ENCODE measurements around the gene CENPB.
"Not testable (repeated sequence)": the region's sequence is repeated elsewhere in the genome, so short reads cannot be mapped to it uniquely, and the experiment has no call there.

The CENPB gene

GRCh38 chr20:3794701-3795420 is 8.3 kb upstream of the CENPB start:
- in situ Hi-C loops (cut with MboI; ENCODE audit: low sequenced_read_pairs, unreplicated experiment), result no loop called here
- DNase-seq (ENCODE audit: low spot score), result no peak
- TF ChIP-seq CTCF (IDR thresholded peaks at IDR 0.05; ENCODE audit: borderline replicate concordance, control extremely low read depth, extremely low read depth, insufficient read depth, missing control alignments), result no peak

DNA sequence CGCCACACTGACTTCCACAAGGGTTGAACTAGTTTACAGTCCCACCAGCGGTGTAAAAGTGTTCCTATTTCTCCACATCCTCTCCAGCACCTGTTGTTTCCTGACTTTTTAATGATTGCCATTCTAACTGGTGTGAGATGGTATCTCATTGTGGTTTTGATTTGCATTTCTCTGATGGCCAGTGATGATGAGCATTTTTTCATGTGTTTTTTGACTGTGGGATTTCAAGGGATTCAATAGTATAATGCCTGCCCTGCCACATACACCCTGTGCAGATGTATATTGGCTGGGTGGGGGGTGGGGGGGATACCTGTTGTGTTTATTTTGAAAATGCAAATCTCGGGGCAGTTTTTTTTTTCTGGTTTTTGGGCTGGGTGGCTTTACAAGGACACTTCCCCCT is 7.6 kb upstream of the CENPB start:
- in situ Hi-C loops (cut with MboI; ENCODE audit: low sequenced_read_pairs, unreplicated experiment); DNase-seq (ENCODE audit: low spot score): not testable (repeated sequence)

- in situ Hi-C loops (cut with MboI; ENCODE audit: low sequenced_read_pairs, unreplicated experiment); DNase-seq (ENCODE audit: low spot score): not testable (repeated sequence)
These were observed 2.7 kb upstream of the CENPB start for GRCh38 chr20:3789201-3789600.

- DNase-seq (ENCODE audit: low spot score), result no peak
- no peak for TF ChIP-seq CTCF (IDR thresholded peaks at IDR 0.05; ENCODE audit: borderline replicate concordance, control extremely low read depth, extremely low read depth, insufficient read depth, missing control alignments)
These were observed 2.2 kb upstream of the CENPB start for GRCh38 chr20:3788685-3789155.

DNA sequence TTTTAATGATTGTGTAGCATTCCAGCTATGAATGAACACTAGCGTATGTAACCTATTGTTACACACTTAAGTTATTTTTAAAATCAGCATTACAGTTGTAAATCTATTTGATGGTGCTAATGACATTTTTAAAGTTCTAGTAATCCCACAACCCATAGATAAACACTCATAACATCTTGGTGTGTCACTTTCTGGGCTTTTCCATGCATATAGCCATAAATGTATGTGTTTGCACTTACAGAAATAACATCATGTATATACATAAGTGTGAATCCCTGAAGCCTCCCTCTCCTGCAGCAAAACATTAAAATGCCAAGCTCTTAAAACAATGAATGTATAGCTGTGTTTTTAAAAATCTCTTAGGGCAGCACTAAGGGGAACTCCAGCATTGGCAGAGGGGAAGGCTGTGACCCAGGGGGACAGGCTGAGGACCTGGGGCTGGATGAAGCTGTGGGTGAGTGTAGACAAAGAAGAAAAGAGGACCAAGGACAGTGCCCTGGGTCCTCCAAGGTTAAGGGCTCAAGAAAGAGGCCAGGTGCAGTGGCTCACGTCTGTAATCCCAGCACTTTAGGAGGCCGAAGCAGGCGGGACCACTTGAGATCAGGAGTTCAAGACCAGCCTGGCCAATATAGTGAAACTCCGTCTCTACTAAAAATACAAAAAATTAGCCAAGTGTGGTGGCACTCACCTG is 929 bp upstream of the CENPB start:
- in situ Hi-C loops (cut with MboI; ENCODE audit: low sequenced_read_pairs, unreplicated experiment), result no loop called here
- DNase-seq (ENCODE audit: low spot score), result no peak
- no peak for TF ChIP-seq CTCF (IDR thresholded peaks at IDR 0.05; ENCODE audit: borderline replicate concordance, control extremely low read depth, extremely low read depth, insufficient read depth, missing control alignments)

More at GRCh38 chr20:3788685-3789155, 2.2 kb upstream of the CENPB start:
- in situ Hi-C loops (cut with MboI; ENCODE audit: low sequenced_read_pairs, unreplicated experiment), result no loop called here

DNA sequence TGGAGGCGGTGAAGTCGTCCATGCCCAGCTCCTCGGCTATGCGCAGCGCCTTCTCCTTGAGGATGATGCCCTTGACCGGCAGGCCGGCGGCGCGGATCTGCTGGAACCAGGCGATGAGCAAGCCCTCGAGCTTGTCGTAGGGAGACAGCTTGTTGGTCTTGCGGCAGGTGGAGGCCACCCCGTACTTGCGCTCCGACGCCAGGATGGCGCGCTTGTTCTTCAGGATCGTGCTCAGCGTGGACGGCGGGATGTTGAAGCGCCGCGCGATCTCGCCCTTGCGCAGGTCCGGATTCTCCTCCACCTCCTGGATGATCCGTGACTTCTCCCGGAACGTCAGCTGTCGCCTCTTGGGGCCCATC is 435 bp downstream of the CENPB start:
- peak; percentile 60 for DNase-seq (ENCODE audit: low spot score)
- in situ Hi-C loops (cut with MboI; ENCODE audit: low sequenced_read_pairs, unreplicated experiment), result no loop called here
- TF ChIP-seq CTCF (IDR thresholded peaks at IDR 0.05; ENCODE audit: borderline replicate concordance, control extremely low read depth, extremely low read depth, insufficient read depth, missing control alignments), result no peak

DNA sequence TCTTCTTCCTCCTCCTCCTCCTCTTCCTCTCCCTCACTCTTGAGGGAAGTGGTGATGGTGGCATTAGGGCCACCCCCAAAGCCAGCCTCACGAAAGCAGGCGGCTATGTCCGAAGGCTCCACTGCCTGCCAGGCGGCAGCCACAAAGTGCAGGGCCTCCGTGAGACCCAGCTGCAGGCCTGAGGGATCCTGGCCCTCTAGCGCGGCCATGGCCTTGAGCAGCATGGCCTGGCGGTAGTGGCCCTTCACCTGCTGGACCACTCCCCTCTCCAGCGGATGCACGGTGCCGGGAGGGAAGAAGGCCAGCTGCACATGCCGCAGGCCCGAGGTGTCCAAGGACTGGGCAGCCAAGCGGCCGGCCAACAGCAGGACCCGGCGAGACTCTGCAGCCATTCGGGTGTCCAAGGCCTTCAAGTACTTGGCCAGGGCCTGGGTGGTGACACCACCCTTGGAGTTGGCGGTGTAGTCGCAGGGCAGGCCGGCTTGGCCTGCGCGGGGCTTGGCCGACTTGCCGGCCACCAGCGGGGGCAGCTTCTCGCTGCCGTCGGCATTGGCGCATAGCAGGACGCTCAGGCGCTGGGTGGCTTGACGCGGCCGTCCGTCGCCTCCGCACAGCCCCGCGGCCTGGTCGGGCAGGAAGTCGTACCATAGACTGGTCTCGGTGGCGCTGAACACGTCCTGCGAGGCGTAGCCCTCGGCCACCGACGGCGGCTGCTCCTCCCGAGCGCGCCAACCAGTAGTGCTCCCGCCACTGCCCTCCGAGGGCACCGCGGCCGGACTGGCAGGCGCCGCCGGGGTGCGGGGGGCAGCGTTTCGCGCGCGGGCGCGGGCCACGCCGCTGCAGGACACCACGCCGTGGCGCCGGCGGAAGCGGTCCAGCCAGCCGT is 1.1 kb downstream of the CENPB start:
- TF ChIP-seq CTCF (IDR thresholded peaks at IDR 0.05; ENCODE audit: borderline replicate concordance, control extremely low read depth, extremely low read depth, insufficient read depth, missing control alignments), result no peak
- DNase-seq (ENCODE audit: low spot score), result no peak
- in situ Hi-C loops (cut with MboI; ENCODE audit: low sequenced_read_pairs, unreplicated experiment), result no loop called here

Data from GM13976 (cell line).